K562 (cell line): ENCODE measurements around the gene CECR2. TPM values are rescaled to one million over a fixed set of nuclear protein-coding genes. Genes with fewer than 3 reads are reported as not detected.

Source experiments
- ATAC-seq: fragments of 200-7000 bp; cut with Tn5 transposase; 3 replicates; pipeline ENCODE4 v1.9.1; 2020; ENCODE audit warnings: moderate library complexity
- BruUV-seq: library from RNA; stranded (reverse); fragments of 400-500 nt; replicated peaks from 2 replicates; lab custom pipeline; 2021; lab: Mats Ljungman, UMichigan
- CTCF ChIA-PET: fragments of 300-600 bp; formaldehyde crosslinking; extraction: SDS; loops from one replicate; lab custom pipeline; 2021; ENCODE audit warnings: low intra/inter-chr PET ratio; lab: Yijun Ruan, JAX
- POLR2A ChIA-PET: fragments of 300-600, 350-650 bp; sonication (Branson Sonifier 250); formaldehyde crosslinking; extraction: SDS; loops from one replicate; lab custom pipeline; 2021; ENCODE audit warnings: antibody characterized with exemption, inconsistent platforms; lab: Yijun Ruan, JAX
- DNase-seq, 4 experiments: peaks; one replicate each; pipeline versions ENCODE4 v3.0.0 to v3.0.0-alpha.2; 2011 to 2018; ENCODE audit warnings: low spot score in 3 of 4, mixed read lengths in 3 of 4; ENCODE audit errors: extremely low read depth in 1 of 4
- FAIRE-seq: peaks from 2 replicates; lab custom pipeline; 2011; peaks lifted over from hg19 to GRCh38; lab: Jason Lieb, UNC
- H2AFZ ChIP-seq: 2 replicates; pipeline ENCODE4 v1.6.0; 2011; ENCODE audit warnings: low read depth, low read length, control low read depth, inconsistent platforms
- H3K27ac ChIP-seq: fragments of 200-600 bp; 3 replicates; pipeline ENCODE4 v1.8.0; 2011; ENCODE audit warnings: low read depth, mild to moderate bottlenecking, control low read depth, inconsistent platforms, low read length, moderate library complexity, mixed read lengths; ENCODE audit errors: extremely low read depth
- H3K27me3 ChIP-seq, 2 experiments: fragments of 300-600 bp in 1 of 2; 2 replicates in 1 of 2; 3 replicates in 1 of 2; pipeline versions ENCODE4 v1.6.0 to v1.8.0; 2011; ENCODE audit warnings: inconsistent platforms in 2 of 2, low read length in 2 of 2, mild to moderate bottlenecking in 1 of 2, mixed read lengths in 1 of 2, moderate library complexity in 1 of 2; ENCODE audit not compliant: control insufficient read depth in 2 of 2, insufficient read depth in 2 of 2
- H3K36me3 ChIP-seq: fragments of 300-600 bp; 3 replicates; pipeline ENCODE4 v1.8.0; 2011; ENCODE audit warnings: mild to moderate bottlenecking, low read length, inconsistent platforms; ENCODE audit not compliant: control insufficient read depth, insufficient read depth
- H3K4me1 ChIP-seq, 2 experiments: fragments of 200-600 bp in 1 of 2; replicated peaks in 1 of 2; 2 replicates in 1 of 2; 3 replicates in 1 of 2; pipeline versions ENCODE4 v1.5.1 to v1.8.0; 2011; ENCODE audit warnings: inconsistent platforms in 2 of 2, low read length in 2 of 2, mild to moderate bottlenecking in 1 of 2, mixed read lengths in 1 of 2, moderate library complexity in 1 of 2; ENCODE audit not compliant: control insufficient read depth in 2 of 2, insufficient read depth in 2 of 2
- H3K4me2 ChIP-seq: 2 replicates; pipeline ENCODE4 v1.6.1; 2011; ENCODE audit warnings: low read length, control low read depth, inconsistent platforms, mixed read lengths; ENCODE audit not compliant: insufficient read depth
- H3K4me3 ChIP-seq: fragments of 200-600 bp; sonication (generic), shearing (Covaris generic); 2 replicates; pipeline ENCODE4 v1.5.1; 2016; ENCODE audit warnings: control low read depth, inconsistent platforms
- H3K79me2 ChIP-seq: fragments of 200-600 bp; 3 replicates; pipeline ENCODE4 v1.8.0; 2011; ENCODE audit warnings: low read length, inconsistent platforms; ENCODE audit not compliant: control insufficient read depth, insufficient read depth
- H3K9ac ChIP-seq, 2 experiments: 2 replicates each; pipeline versions ENCODE4 v1.6.0 to v1.6.1; 2011; ENCODE audit warnings: low read depth in 2 of 2, low read length in 2 of 2, control low read depth in 1 of 2, inconsistent platforms in 1 of 2, mild to moderate bottlenecking in 1 of 2, mixed read lengths in 1 of 2; ENCODE audit not compliant: insufficient read depth in 1 of 2
- H3K9me1 ChIP-seq: one replicate; pipeline ENCODE4 v1.6.0; 2011; ENCODE audit warnings: inconsistent platforms, mild to moderate bottlenecking, low read length, moderate library complexity; ENCODE audit not compliant: control insufficient read depth, insufficient read depth
- H3K9me3 ChIP-seq: replicated peaks from 2 replicates; pipeline ENCODE4 v1.5.1; 2011; ENCODE audit warnings: low read depth, low read length, inconsistent platforms; ENCODE audit not compliant: control insufficient read depth, insufficient read depth
- H4K20me1 ChIP-seq: replicated peaks from 2 replicates; pipeline ENCODE4 v1.6.1; 2011; ENCODE audit warnings: low read length, inconsistent platforms, mixed read lengths; ENCODE audit not compliant: control insufficient read depth, insufficient read depth
- ATF1 ChIP-seq, 2 experiments: fragments of 450-650 bp in 1 of 2; IDR thresholded peaks; 2 replicates each; pipeline ENCODE4 v1.6.1; 2016; ENCODE audit warnings: missing compliant biosample characterization in 1 of 2, missing genetic modification characterization in 1 of 2
- CBX3 ChIP-seq, 2 experiments: IDR thresholded peaks; 1 replicate in 1 of 2; 2 replicates in 1 of 2; pipeline ENCODE4 v1.6.1; 2012; ENCODE audit warnings: inconsistent platforms in 2 of 2, low read length in 2 of 2, borderline replicate concordance in 1 of 2, control low read depth in 1 of 2
- CEBPB ChIP-seq: fragments of 450-650 bp; IDR thresholded peaks from 2 replicates; pipeline ENCODE4 v1.6.1; 2016; ENCODE audit warnings: missing genetic modification characterization, missing compliant biosample characterization
- CEBPG ChIP-seq, 3 experiments: fragments of 200-800 bp in 1 of 3; sonication (Bioruptor generic) in 1 of 3; sonication (generic) in 1 of 3; formaldehyde crosslinking in 1 of 3; IDR thresholded peaks in 2 of 3; conservative IDR thresholded peaks in 1 of 3; 2 replicates each; pipeline versions ENCODE4 v1.6.1 to v1.8.0; 2016 to 2022; ENCODE audit warnings: missing compliant biosample characterization in 2 of 3, missing genetic modification characterization in 2 of 3, mild to moderate bottlenecking in 1 of 3, missing genetic modification reagents in 1 of 3
- GATAD2A ChIP-seq: fragments of 450-650 bp; IDR thresholded peaks from 2 replicates; pipeline ENCODE4 v1.6.1; 2017
- OTX1 ChIP-seq: fragments of 450-650 bp; formaldehyde crosslinking; IDR thresholded peaks from 2 replicates; pipeline ENCODE4 v1.4.0; 2022; ENCODE audit warnings: mild to moderate bottlenecking
- PHF8 ChIP-seq: fragments of 200-600 bp; sonication (generic); IDR thresholded peaks from 2 replicates; pipeline ENCODE4 v1.6.1; 2012; ENCODE audit warnings: mixed run types, mild to moderate bottlenecking, inconsistent platforms, low read length, moderate library complexity, borderline replicate concordance
- RCOR1 ChIP-seq, 2 experiments: IDR thresholded peaks; 2 replicates each; pipeline ENCODE4 v1.6.1; 2012; ENCODE audit warnings: low read depth in 2 of 2, low read length in 2 of 2, borderline replicate concordance in 1 of 2, improper control_type of control experiment in 1 of 2
- TAF7 ChIP-seq: fragments of 450-650 bp; IDR thresholded peaks from 2 replicates; pipeline ENCODE4 v1.6.1; 2016; ENCODE audit warnings: missing genetic modification characterization, missing compliant biosample characterization
- U2AF1 ChIP-seq: fragments of 200-400 bp; formaldehyde crosslinking; optimal IDR thresholded peaks from 2 replicates; pipeline ENCODE3; 2017; ENCODE audit warnings: mild to moderate bottlenecking, low read depth, low read length, moderate library complexity
- ZNF3 ChIP-seq: fragments of 250-450 bp; sonication (Bioruptor Pico); IDR thresholded peaks from 2 replicates; pipeline ENCODE4 v1.5.0; 2021; ENCODE audit warnings: mild to moderate bottlenecking, moderate library complexity
- ZNF41 ChIP-seq: fragments of 250-450 bp; sonication (Bioruptor Pico); conservative IDR thresholded peaks from 2 replicates; pipeline ENCODE4 v1.4.0; 2020; ENCODE audit warnings: mild to moderate bottlenecking
- ZNF445 ChIP-seq: fragments of 250-450 bp; sonication (Bioruptor Pico); IDR thresholded peaks from 2 replicates; pipeline ENCODE4 v1.4.0; 2020; ENCODE audit warnings: low read depth, mild to moderate bottlenecking, moderate library complexity
- ZNF76 ChIP-seq: fragments of 250-450 bp; sonication (Bioruptor Pico); IDR thresholded peaks from 2 replicates; pipeline ENCODE4 v1.4.0; 2020; ENCODE audit warnings: mild to moderate bottlenecking, moderate library complexity, borderline replicate concordance
- whole genome bisulfite sequencing: fragments of 100-300 bp; shearing (Covaris generic); methylation state at CpG from one replicate; pipeline ENCODE4 v1.1.6; 2016; ENCODE audit warnings: low coverage, mixed read lengths; ENCODE audit not compliant: insufficient coverage; ENCODE audit errors: missing lambda C conversion rate; 5-methylcytosine and 5-hydroxymethylcytosine counted together
- in situ Hi-C: fragments of 300-500 bp; cut with MboI; formaldehyde crosslinking; loops from 4 replicates; pipeline ENCODE4 v1.15.0; 2018; ENCODE audit warnings: inconsistent platforms, mixed read lengths
- intact Hi-C: fragments of 100-400 bp; cut with micrococcal nuclease; formaldehyde crosslinking; loops from 2 replicates; pipeline ENCODE4 v1.14.2; 2022
- polyA plus RNA-seq, 8 experiments: library from polyadenylated mRNA; depleted of rRNA in 4 of 8; stranded (reverse) in 5 of 8; unstranded in 3 of 8; fragments of >200 nt; fragmentation: Nextera tagmentation in 2 of 8; fragmentation: Illumina TruSeq in 1 of 8; extraction: Ambion mirVana in 2 of 8; extraction: Trizol in 1 of 8; gene quantifications; 2 replicates each; pipeline versions ENCODE4 v1.2.1 to v1.2.3, GENCODE V29; 2011 to 2014; ENCODE audit warnings: inconsistent platforms in 1 of 8, missing spikeins in 1 of 8
- total RNA-seq, 7 experiments: library from RNA; depleted of rRNA in 6 of 7; stranded (reverse); fragments of >200 nt in 6 of 7; fragmentation: Illumina TruSeq in 2 of 7; extraction: Trizol in 2 of 7; gene quantifications; 2 replicates each; pipeline versions ENCODE4 v1.2.1 to v1.2.3, GENCODE V29; 2011 to 2021; ENCODE audit warnings: low replicate concordance in 1 of 7
- TF ChIP-seq, protein P1 (sequence below): fragments of 250-450 bp; sonication (Bioruptor Pico); IDR thresholded peaks from 2 replicates; pipeline ENCODE4 v1.5.0; 2020; ENCODE audit warnings: mild to moderate bottlenecking, borderline replicate concordance
- TF ChIP-seq, protein P2 (sequence below), 2 experiments: IDR thresholded peaks; 2 replicates each; pipeline ENCODE4 v1.6.1; 2012; ENCODE audit warnings: improper control_type of control experiment in 2 of 2, low read depth in 2 of 2, low read length in 2 of 2, borderline replicate concordance in 1 of 2
- TF ChIP-seq, protein P3 (sequence below): fragments of 450-650 bp; IDR thresholded peaks from 2 replicates; pipeline ENCODE4 v1.6.1; 2016; ENCODE audit warnings: antibody characterized with exemption

The CECR2 gene
- total and polyA plus RNA-seq, 9 of the 15 experiments (the other 6 are each of a cell fraction or from before 2014, with no cell fraction given): 0.01 to 1.00 (median 0.27) TPM

DNA sequence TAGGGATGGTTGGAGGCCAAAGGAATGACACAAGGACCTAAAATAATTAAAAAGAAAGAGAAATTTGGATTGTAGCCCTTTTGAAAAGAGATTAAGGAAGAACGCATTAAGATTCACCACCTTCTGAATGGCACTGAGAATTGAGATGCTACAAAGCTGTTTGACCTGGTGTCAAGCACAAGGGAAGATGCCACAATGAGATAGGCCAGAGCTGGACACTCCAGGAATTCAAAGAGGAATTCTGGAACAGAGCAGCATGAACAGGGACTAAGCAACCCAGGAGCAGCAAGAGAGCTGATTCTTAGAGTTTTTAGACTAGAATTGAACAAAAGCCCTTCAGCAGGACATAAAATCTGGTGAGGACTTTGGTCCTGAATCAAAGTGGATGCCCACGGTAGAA is 11.6 kb upstream of the CECR2 start:
- Histone ChIP-seq H3K4me2 (no peak overlapping the region), H4K20me1 (no peaks in the 10 kb centered on the region), H3K27me3 (peaks cover 10 to 17% of the 10 kb centered on the region in 2 experiments; a peak in 3 of 5 replicates), H3K27ac (no peak overlapping the region), H3K9me3 (no peaks in the 10 kb centered on the region), H3K36me3 (no peaks in the 10 kb centered on the region), H3K9me1 (no peaks in the 10 kb centered on the region), H3K4me1 (no peaks in the 10 kb centered on the region; a peak in 1 of 5 replicates), H2AFZ (no peak overlapping the region)
- in situ Hi-C loops: no loop called here
- DNase-seq (no peak), FAIRE-seq (no peak), ATAC-seq (no peak)
- WGBS: 3% methylated on average over 2 of the region's 2 CpGs
- ChIA-PET POLR2A (interaction anchor here (0.6 to 1.3 kb wide), 2 partner anchors 10 to 19 kb away, joined by 3 read pairs; no protein-coding TSS in a partner anchor), CTCF (no interaction called here)
- BruUV-seq: no TSS peak
- no peak for TF ChIP-seq GATAD2A
- no peak for TF ChIP-seq ZNF3 (CRISPR knock-in tag)
- TF ChIP-seq, protein P1, sequence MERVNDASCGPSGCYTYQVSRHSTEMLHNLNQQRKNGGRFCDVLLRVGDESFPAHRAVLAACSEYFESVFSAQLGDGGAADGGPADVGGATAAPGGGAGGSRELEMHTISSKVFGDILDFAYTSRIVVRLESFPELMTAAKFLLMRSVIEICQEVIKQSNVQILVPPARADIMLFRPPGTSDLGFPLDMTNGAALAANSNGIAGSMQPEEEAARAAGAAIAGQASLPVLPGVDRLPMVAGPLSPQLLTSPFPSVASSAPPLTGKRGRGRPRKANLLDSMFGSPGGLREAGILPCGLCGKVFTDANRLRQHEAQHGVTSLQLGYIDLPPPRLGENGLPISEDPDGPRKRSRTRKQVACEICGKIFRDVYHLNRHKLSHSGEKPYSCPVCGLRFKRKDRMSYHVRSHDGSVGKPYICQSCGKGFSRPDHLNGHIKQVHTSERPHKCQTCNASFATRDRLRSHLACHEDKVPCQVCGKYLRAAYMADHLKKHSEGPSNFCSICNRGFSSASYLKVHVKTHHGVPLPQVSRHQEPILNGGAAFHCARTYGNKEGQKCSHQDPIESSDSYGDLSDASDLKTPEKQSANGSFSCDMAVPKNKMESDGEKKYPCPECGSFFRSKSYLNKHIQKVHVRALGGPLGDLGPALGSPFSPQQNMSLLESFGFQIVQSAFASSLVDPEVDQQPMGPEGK (CRISPR knock-in tag): no peak
- TF ChIP-seq U2AF1: no peak
- no peak for TF ChIP-seq RCOR1 (IDR thresholded peaks at IDR 0.05; ENCODE audit: borderline replicate concordance in 1 of 2, low read depth in 2 of 2, low read length in 2 of 2)
- TF ChIP-seq CEBPB (tag): no peak
- TF ChIP-seq, protein P2, sequence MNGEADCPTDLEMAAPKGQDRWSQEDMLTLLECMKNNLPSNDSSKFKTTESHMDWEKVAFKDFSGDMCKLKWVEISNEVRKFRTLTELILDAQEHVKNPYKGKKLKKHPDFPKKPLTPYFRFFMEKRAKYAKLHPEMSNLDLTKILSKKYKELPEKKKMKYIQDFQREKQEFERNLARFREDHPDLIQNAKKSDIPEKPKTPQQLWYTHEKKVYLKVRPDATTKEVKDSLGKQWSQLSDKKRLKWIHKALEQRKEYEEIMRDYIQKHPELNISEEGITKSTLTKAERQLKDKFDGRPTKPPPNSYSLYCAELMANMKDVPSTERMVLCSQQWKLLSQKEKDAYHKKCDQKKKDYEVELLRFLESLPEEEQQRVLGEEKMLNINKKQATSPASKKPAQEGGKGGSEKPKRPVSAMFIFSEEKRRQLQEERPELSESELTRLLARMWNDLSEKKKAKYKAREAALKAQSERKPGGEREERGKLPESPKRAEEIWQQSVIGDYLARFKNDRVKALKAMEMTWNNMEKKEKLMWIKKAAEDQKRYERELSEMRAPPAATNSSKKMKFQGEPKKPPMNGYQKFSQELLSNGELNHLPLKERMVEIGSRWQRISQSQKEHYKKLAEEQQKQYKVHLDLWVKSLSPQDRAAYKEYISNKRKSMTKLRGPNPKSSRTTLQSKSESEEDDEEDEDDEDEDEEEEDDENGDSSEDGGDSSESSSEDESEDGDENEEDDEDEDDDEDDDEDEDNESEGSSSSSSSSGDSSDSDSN (IDR thresholded peaks at IDR 0.05; ENCODE audit: borderline replicate concordance in 1 of 2, low read depth in 2 of 2, low read length in 2 of 2): no peak
- TF ChIP-seq ZNF445 (CRISPR knock-in tag): no peak
- peak; percentile 76 for TF ChIP-seq ZNF41 (CRISPR knock-in tag)
- no peak for TF ChIP-seq ATF1 (CRISPR knock-in tag; IDR thresholded peaks at IDR 0.05)
- no peak for TF ChIP-seq ATF1 (tag; IDR thresholded peaks at IDR 0.05)
- TF ChIP-seq PHF8: no peak
- TF ChIP-seq CEBPG (CRISPR knock-in tag; IDR thresholded peaks at IDR 0.05): no peak
- no peak for TF ChIP-seq CEBPG (tag; conservative IDR thresholded peaks at IDR 0.05 in 1 of 2, IDR thresholded peaks at IDR 0.05 in 1 of 2)
- TF ChIP-seq CBX3 (IDR thresholded peaks at IDR 0.05; ENCODE audit: borderline replicate concordance in 1 of 2, low read length in 2 of 2): no peak
- TF ChIP-seq OTX1 (CRISPR knock-in tag): no peak
- 0 out of 2 replicates have a peak, but pooled peaks have one; percentile 32 for TF ChIP-seq ZNF76 (CRISPR knock-in tag)
- TF ChIP-seq, protein P3, sequence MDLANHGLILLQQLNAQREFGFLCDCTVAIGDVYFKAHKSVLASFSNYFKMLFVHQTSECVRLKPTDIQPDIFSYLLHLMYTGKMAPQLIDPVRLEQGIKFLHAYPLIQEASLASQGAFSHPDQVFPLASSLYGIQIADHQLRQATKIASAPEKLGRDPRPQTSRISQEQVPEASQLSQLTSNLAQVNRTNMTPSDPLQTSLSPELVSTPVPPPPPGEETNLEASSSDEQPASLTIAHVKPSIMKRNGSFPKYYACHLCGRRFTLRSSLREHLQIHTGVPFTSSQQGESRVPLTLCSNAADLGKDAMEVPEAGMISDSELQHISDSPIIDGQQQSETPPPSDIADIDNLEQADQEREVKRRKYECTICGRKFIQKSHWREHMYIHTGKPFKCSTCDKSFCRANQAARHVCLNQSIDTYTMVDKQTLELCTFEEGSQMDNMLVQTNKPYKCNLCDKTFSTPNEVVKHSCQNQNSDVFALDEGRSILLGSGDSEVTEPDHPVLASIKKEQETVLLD: no peak
- TF ChIP-seq TAF7: no peak
- TF ChIP-seq, all 486 proteins: peak for 2
- no peak overlapping the region for H3K4me3 ChIP-seq
- no peak overlapping the region for H3K9ac ChIP-seq
- H3K79me2 ChIP-seq: no peaks in the 10 kb centered on the region
- intact Hi-C loops: no loop called here
